Right lobe of liver (tissue), 4 donors: ENCODE results near the gene RELL2.

Experiments
- CTCF ChIP-seq, 4 donors: fragments of 200-600 bp in 3 of 4; fragments of 450-650 bp in 1 of 4; IDR thresholded peaks; one replicate each; pipeline versions ENCODE4 v1.5.1 to v1.8.0; 2016 to 2022; ENCODE audit warnings: antibody characterized with exemption in 4 of 4, mild to moderate bottlenecking in 2 of 4
- POLR2A ChIP-seq: fragments of 450-650 bp; IDR thresholded peaks from one replicate; pipeline ENCODE4 v1.6.1; 2017; ENCODE audit warnings: antibody characterized with exemption, mild to moderate bottlenecking
- donor health status: DM: no; HTN: no; CAD: no.
- donor health status: DM: no; HTN: no; CAD: no.
- donor health status: DM: no; HTN: yes; CAD: no.

GRCh38 chr5:141613344-141613743, 23.5 kb upstream of the RELL2 start:
- TF ChIP-seq CTCF (IDR thresholded peaks at IDR 0.05) (no peak), POLR2A (no peak)
